ENCODE results near the gene TENM4. TPM values are rescaled to one million over a fixed set of nuclear protein-coding genes. Genes with fewer than 3 reads are reported as not detected.

Gene TENM4
- polyA plus RNA-seq, 3 donors, result 0.31 to 1.7 TPM; not detected in 1

- Mint-ChIP-seq H3K4me3 (no peak overlapping the region), H3K36me3 (no peaks in the 10 kb centered on the region), H3K4me1 (peaks cover 6% of the 10 kb centered on the region), H3K27me3 (ENCODE audit: low read depth in 3 of 3) (peaks cover 0 to 4% (median 2%) of the 10 kb centered on the region in 3 donors), H3K9me3 (peaks cover 0 to 3% (median 0%) of the 10 kb centered on the region in 7 donors), H3K27ac (no peak overlapping the region)
- H3K27me3 ChIP-seq (ENCODE audit: control insufficient read depth in 2 of 2, insufficient read depth in 2 of 2, low read length in 2 of 2), result no peaks in the 10 kb centered on the region
- intact Hi-C loops (cut with micrococcal nuclease), result no loop called here
- peaks cover 7 to 10% of the 10 kb centered on the region in 2 donors for H3K4me1 ChIP-seq (ENCODE audit: control insufficient read depth in 1 of 2, insufficient read depth in 2 of 2, low read length in 2 of 2)
- H3K4me3 ChIP-seq (replicated peaks in 1 of 3; ENCODE audit: low read depth in 2 of 3, low read length in 3 of 3), result no peak overlapping the region
- no peak overlapping the region for H3K4me2 ChIP-seq (replicated peaks; ENCODE audit: extremely low read depth, low read length, poor library complexity, severe bottlenecking)
- no peak for DNase-seq
- no peaks in the 10 kb centered on the region for H3K79me2 ChIP-seq (ENCODE audit: insufficient read depth, low read length)
- no peaks in the 10 kb centered on the region for H4K20me1 ChIP-seq (ENCODE audit: insufficient read depth, low read length)
- peaks cover 0 to 3% of the 10 kb centered on the region in 2 donors for H3K9me3 ChIP-seq (replicated peaks in 1 of 2; ENCODE audit: control insufficient read depth in 1 of 2, insufficient read depth in 1 of 2, low read length in 2 of 2)
- H3K9ac ChIP-seq (ENCODE audit: insufficient read depth, low read length, poor library complexity, severe bottlenecking), result no peak overlapping the region
- no peaks in the 10 kb centered on the region for H3K36me3 ChIP-seq (replicated peaks in 1 of 2; ENCODE audit: control insufficient read depth in 1 of 2, insufficient read depth in 2 of 2, low read length in 2 of 2)
- H3K27ac ChIP-seq (ENCODE audit: low read depth in 1 of 2, low read length in 2 of 2), result no peak overlapping the region
- TF ChIP-seq CTCF (IDR thresholded peaks at IDR 0.05), result no peak
- no peak overlapping the region for H2AFZ ChIP-seq (ENCODE audit: insufficient read depth, low read depth, low read length, poor library complexity, severe bottlenecking)
Measured at GRCh38 chr11:78733031-78733430, 707.8 kb downstream of the TENM4 start.

- 96% methylated on average over 11 of the region's 11 CpGs for WGBS (ENCODE audit: insufficient coverage)
- H3K4me1 Mint-ChIP-seq, result peaks cover 10% of the 10 kb centered on the region
- no peaks in the 10 kb centered on the region for H3K36me3 Mint-ChIP-seq
Measured at GRCh38 chr11:78732246-78732645, 708.6 kb downstream of the TENM4 start.

More at GRCh38 chr11:78732246-78732645, 708.6 kb downstream of the TENM4 start:
- Mint-ChIP-seq H3K4me3 (no peak overlapping the region), H3K27me3 (ENCODE audit: low read depth in 3 of 3) (peaks cover 0 to 4% (median 2%) of the 10 kb centered on the region in 3 donors), H3K27ac (peak overlapping the region in 1 of 7 donors; percentile 34), H3K9me3 (peaks cover 0 to 3% (median 0%) of the 10 kb centered on the region in 7 donors)
- intact Hi-C loops (cut with micrococcal nuclease), result no loop called here
- no peaks in the 10 kb centered on the region for H3K79me2 ChIP-seq (ENCODE audit: insufficient read depth, low read length)
- H3K9ac ChIP-seq (ENCODE audit: insufficient read depth, low read length, poor library complexity, severe bottlenecking), result no peak overlapping the region
- H4K20me1 ChIP-seq (ENCODE audit: insufficient read depth, low read length), result no peaks in the 10 kb centered on the region
- H3K9me3 ChIP-seq (replicated peaks in 1 of 2; ENCODE audit: control insufficient read depth in 1 of 2, insufficient read depth in 1 of 2, low read length in 2 of 2), result peaks cover 0 to 3% of the 10 kb centered on the region in 2 donors
- TF ChIP-seq CTCF (IDR thresholded peaks at IDR 0.05), result no peak
- no peaks in the 10 kb centered on the region for H3K36me3 ChIP-seq (replicated peaks in 1 of 2; ENCODE audit: control insufficient read depth in 1 of 2, insufficient read depth in 2 of 2, low read length in 2 of 2)
- H3K4me3 ChIP-seq (replicated peaks in 1 of 3; ENCODE audit: low read depth in 2 of 3, low read length in 3 of 3), result no peak overlapping the region
- no peak overlapping the region for H2AFZ ChIP-seq (ENCODE audit: insufficient read depth, low read depth, low read length, poor library complexity, severe bottlenecking)
- H3K27me3 ChIP-seq (ENCODE audit: control insufficient read depth in 2 of 2, insufficient read depth in 2 of 2, low read length in 2 of 2), result no peaks in the 10 kb centered on the region
- H3K4me2 ChIP-seq (replicated peaks; ENCODE audit: extremely low read depth, low read length, poor library complexity, severe bottlenecking), result no peak overlapping the region
- H3K27ac ChIP-seq (ENCODE audit: low read depth in 1 of 2, low read length in 2 of 2), result no peak overlapping the region
- no peak for DNase-seq
- peaks cover 13 to 17% of the 10 kb centered on the region in 2 donors for H3K4me1 ChIP-seq (ENCODE audit: control insufficient read depth in 1 of 2, insufficient read depth in 2 of 2, low read length in 2 of 2)

Data from CD14-positive monocyte (primary cell).